Neural cell (in vitro differentiated cells): ENCODE results near the gene NELL2. TPM values are rescaled to one million over a fixed set of nuclear protein-coding genes. Genes with fewer than 3 reads are reported as not detected.

ENCODE experiments used
- H2AFZ ChIP-seq: fragments of 200-600, 300-800 bp; sonication (generic), shearing (Covaris generic); 2 replicates; pipeline ENCODE4 v1.6.0; 2014; ENCODE audit warnings: low read depth, mild to moderate bottlenecking, antibody characterized with exemption, low read length, moderate library complexity
- H3F3A ChIP-seq: fragments of 200-600 bp; shearing (Covaris generic); 2 replicates; pipeline ENCODE4 v1.6.1; 2016; ENCODE audit warnings: mild to moderate bottlenecking, moderate library complexity, mixed read lengths, antibody characterized with exemption, low read length; ENCODE audit not compliant: insufficient read depth, poor library complexity, severe bottlenecking
- H3K27ac ChIP-seq: fragments of 200-600, 300-800 bp; sonication (generic), shearing (Covaris generic); 2 replicates; pipeline ENCODE4 v1.5.1; 2014; ENCODE audit warnings: mild to moderate bottlenecking, low read length, moderate library complexity
- H3K27me3 ChIP-seq: fragments of 300-800, 200-600 bp; sonication (generic), shearing (Covaris generic); 2 replicates; pipeline ENCODE4 v1.6.0; 2014; ENCODE audit warnings: mild to moderate bottlenecking, low read depth, low read length, moderate library complexity; ENCODE audit not compliant: insufficient read depth
- H3K36me3 ChIP-seq: fragments of 300-800, 200-600 bp; sonication (generic), shearing (Covaris generic); 2 replicates; pipeline ENCODE4 v1.5.1; 2014; ENCODE audit warnings: mild to moderate bottlenecking, antibody characterized with exemption, low read length, moderate library complexity; ENCODE audit not compliant: insufficient read depth
- H3K4me2 ChIP-seq: fragments of 300-800, 200-600 bp; sonication (generic), shearing (Covaris generic); 2 replicates; pipeline ENCODE4 v1.6.0; 2014; ENCODE audit warnings: mild to moderate bottlenecking, low read length
- H3K4me3 ChIP-seq: fragments of 300-800, 200-600 bp; sonication (generic), shearing (Covaris generic); 2 replicates; pipeline ENCODE4 v1.5.1; 2014; ENCODE audit warnings: mild to moderate bottlenecking, low read length, moderate library complexity
- H3K79me2 ChIP-seq: fragments of 200-600 bp; shearing (Covaris generic); replicated peaks from 2 replicates; pipeline ENCODE4 v1.6.0; 2014; ENCODE audit warnings: mild to moderate bottlenecking, low read length, moderate library complexity; ENCODE audit not compliant: insufficient read depth
- H3K9ac ChIP-seq: fragments of 300-800, 200-600 bp; sonication (generic), shearing (Covaris generic); 2 replicates; pipeline ENCODE4 v1.6.1; 2016; ENCODE audit warnings: mild to moderate bottlenecking, low read length, mixed read lengths
- H3K9me2 ChIP-seq: fragments of 200-600 bp; shearing (Covaris generic); 2 replicates; pipeline ENCODE4 v1.6.1; 2016; ENCODE audit warnings: mild to moderate bottlenecking, low read length, mixed read lengths; ENCODE audit not compliant: insufficient read depth
- H3K9me3 ChIP-seq: fragments of 200-600, 300-800 bp; sonication (generic), shearing (Covaris generic); 2 replicates; pipeline ENCODE4 v1.6.1; 2016; ENCODE audit warnings: mild to moderate bottlenecking, mixed run types, low read length, moderate library complexity, mixed read lengths
- H4K20me1 ChIP-seq: fragments of 200-600 bp; shearing (Covaris generic); 2 replicates; pipeline ENCODE4 v1.6.1; 2016; ENCODE audit warnings: mild to moderate bottlenecking, mixed run types; ENCODE audit not compliant: insufficient read depth
- EP300 ChIP-seq: fragments of 450-650 bp; conservative IDR thresholded peaks from 2 replicates; pipeline ENCODE4 v1.6.1; 2014; ENCODE audit warnings: antibody characterized with exemption, mild to moderate bottlenecking, moderate library complexity; ENCODE audit not compliant: poor library complexity, severe bottlenecking
- EZH2 ChIP-seq: fragments of 200-600, 300-800 bp; shearing (Covaris generic), sonication (generic); IDR thresholded peaks from 2 replicates; pipeline ENCODE4 v1.6.1; 2014; ENCODE audit warnings: antibody characterized with exemption, low read length, borderline replicate concordance, mild to moderate bottlenecking; ENCODE audit not compliant: insufficient read depth, poor library complexity, severe bottlenecking
- MXI1 ChIP-seq: fragments of 450-650 bp; conservative IDR thresholded peaks from 2 replicates; pipeline ENCODE4 v1.6.1; 2014; ENCODE audit warnings: antibody characterized with exemption, mild to moderate bottlenecking; ENCODE audit not compliant: poor library complexity, severe bottlenecking
- POLR2AphosphoS5 ChIP-seq: IDR thresholded peaks from 2 replicates; pipeline ENCODE4 v1.6.1; 2012
- RAD21 ChIP-seq: fragments of 450-650 bp; conservative IDR thresholded peaks from 2 replicates; pipeline ENCODE4 v1.6.1; 2014; ENCODE audit warnings: antibody characterized with exemption, mild to moderate bottlenecking, moderate library complexity
- SMC3 ChIP-seq: fragments of 450-650 bp; conservative IDR thresholded peaks from 2 replicates; pipeline ENCODE4 v1.6.1; 2014; ENCODE audit warnings: antibody characterized with exemption, mild to moderate bottlenecking, moderate library complexity; ENCODE audit not compliant: poor library complexity
- TAF1 ChIP-seq: IDR thresholded peaks from 2 replicates; pipeline ENCODE4 v1.6.1; 2012; ENCODE audit warnings: low read depth
- polyA plus RNA-seq: library from polyadenylated mRNA; depleted of rRNA; stranded (reverse); fragments of >200 nt; gene quantifications from 2 replicates; pipeline ENCODE4 v1.2.3, GENCODE V29; 2014
- TF ChIP-seq, protein P1 (sequence below): fragments of 450-650 bp; IDR thresholded peaks from 2 replicates; pipeline ENCODE4 v1.5.1; 2014; ENCODE audit warnings: antibody characterized with exemption, mild to moderate bottlenecking, moderate library complexity; ENCODE audit not compliant: poor library complexity, severe bottlenecking
- TF ChIP-seq, protein P2 (sequence below): IDR thresholded peaks from 2 replicates; pipeline ENCODE4 v1.6.1; 2012; ENCODE audit warnings: borderline replicate concordance

Gene NELL2
- polyA plus RNA-seq, 1 donor from 2014 or later, result 41.8 TPM

DNA sequence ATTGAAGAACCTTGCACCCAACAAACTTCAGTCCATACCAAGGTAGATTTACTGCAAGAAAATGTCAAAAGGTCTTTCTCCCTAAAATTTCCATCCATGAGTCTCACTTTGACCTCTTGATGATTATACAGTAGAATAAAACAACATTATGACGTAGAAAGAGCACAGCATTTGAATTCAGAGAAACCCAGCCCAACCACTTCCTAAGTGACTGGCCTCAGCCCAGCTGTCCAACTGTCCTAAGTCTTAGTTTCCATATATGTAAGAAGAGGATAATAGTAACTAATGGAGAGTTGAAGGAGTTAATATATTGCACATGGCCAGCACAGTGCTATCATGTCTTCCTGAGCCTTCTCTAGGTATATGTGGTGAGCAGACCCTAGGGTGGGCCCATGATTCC lies 41.0 kb upstream of the NELL2 start:
- no peaks in the 10 kb centered on the region for H3K9me2 ChIP-seq
- H3K4me2 ChIP-seq, result no peak overlapping the region
- H4K20me1 ChIP-seq, result no peaks in the 10 kb centered on the region
- H3K79me2 ChIP-seq, result no peaks in the 10 kb centered on the region
- no peak overlapping the region for H3K27ac ChIP-seq
- H3K36me3 ChIP-seq, result no peaks in the 10 kb centered on the region
- no peak overlapping the region for H2AFZ ChIP-seq
- H3K27me3 ChIP-seq, result no peaks in the 10 kb centered on the region
- no peaks in the 10 kb centered on the region for H3F3A ChIP-seq
- no peak overlapping the region for H3K9ac ChIP-seq
- H3K4me3 ChIP-seq, result no peak overlapping the region
- no peaks in the 10 kb centered on the region for H3K9me3 ChIP-seq
- no peak for TF ChIP-seq TAF1
- no peak for TF ChIP-seq SMC3
- no peak for TF ChIP-seq RAD21
- TF ChIP-seq, protein P1, sequence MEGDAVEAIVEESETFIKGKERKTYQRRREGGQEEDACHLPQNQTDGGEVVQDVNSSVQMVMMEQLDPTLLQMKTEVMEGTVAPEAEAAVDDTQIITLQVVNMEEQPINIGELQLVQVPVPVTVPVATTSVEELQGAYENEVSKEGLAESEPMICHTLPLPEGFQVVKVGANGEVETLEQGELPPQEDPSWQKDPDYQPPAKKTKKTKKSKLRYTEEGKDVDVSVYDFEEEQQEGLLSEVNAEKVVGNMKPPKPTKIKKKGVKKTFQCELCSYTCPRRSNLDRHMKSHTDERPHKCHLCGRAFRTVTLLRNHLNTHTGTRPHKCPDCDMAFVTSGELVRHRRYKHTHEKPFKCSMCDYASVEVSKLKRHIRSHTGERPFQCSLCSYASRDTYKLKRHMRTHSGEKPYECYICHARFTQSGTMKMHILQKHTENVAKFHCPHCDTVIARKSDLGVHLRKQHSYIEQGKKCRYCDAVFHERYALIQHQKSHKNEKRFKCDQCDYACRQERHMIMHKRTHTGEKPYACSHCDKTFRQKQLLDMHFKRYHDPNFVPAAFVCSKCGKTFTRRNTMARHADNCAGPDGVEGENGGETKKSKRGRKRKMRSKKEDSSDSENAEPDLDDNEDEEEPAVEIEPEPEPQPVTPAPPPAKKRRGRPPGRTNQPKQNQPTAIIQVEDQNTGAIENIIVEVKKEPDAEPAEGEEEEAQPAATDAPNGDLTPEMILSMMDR, result no peak
- TF ChIP-seq POLR2AphosphoS5, result no peak
- no peak for TF ChIP-seq EP300
- TF ChIP-seq, protein P2, sequence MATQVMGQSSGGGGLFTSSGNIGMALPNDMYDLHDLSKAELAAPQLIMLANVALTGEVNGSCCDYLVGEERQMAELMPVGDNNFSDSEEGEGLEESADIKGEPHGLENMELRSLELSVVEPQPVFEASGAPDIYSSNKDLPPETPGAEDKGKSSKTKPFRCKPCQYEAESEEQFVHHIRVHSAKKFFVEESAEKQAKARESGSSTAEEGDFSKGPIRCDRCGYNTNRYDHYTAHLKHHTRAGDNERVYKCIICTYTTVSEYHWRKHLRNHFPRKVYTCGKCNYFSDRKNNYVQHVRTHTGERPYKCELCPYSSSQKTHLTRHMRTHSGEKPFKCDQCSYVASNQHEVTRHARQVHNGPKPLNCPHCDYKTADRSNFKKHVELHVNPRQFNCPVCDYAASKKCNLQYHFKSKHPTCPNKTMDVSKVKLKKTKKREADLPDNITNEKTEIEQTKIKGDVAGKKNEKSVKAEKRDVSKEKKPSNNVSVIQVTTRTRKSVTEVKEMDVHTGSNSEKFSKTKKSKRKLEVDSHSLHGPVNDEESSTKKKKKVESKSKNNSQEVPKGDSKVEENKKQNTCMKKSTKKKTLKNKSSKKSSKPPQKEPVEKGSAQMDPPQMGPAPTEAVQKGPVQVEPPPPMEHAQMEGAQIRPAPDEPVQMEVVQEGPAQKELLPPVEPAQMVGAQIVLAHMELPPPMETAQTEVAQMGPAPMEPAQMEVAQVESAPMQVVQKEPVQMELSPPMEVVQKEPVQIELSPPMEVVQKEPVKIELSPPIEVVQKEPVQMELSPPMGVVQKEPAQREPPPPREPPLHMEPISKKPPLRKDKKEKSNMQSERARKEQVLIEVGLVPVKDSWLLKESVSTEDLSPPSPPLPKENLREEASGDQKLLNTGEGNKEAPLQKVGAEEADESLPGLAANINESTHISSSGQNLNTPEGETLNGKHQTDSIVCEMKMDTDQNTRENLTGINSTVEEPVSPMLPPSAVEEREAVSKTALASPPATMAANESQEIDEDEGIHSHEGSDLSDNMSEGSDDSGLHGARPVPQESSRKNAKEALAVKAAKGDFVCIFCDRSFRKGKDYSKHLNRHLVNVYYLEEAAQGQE, result no peak
- no peak for TF ChIP-seq MXI1
- TF ChIP-seq EZH2, result no peak

DNA sequence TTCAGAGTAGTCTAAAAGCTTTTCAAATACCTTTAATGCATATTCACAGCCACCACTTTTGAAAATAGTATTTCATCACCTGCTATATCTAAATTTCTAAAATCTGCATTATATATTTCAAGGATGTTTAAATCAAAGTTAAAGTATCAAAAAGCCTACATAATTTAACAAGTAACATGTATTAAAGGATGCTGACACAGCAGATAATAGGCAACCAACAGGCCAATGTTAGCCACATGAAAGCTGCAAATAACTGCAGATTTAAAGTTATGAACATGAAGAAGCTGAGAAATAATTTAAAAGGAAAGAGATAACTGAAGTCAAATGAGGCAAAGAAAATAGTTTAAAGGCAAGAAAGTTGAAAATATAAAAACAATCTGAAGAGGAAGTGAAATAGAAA lies 39.8 kb upstream of the NELL2 start:
- Histone ChIP-seq H3K9ac (no peak overlapping the region), H3K27me3 (no peaks in the 10 kb centered on the region), H3K36me3 (no peaks in the 10 kb centered on the region), H4K20me1 (no peaks in the 10 kb centered on the region), H3K9me2 (no peaks in the 10 kb centered on the region), H3K9me3 (no peaks in the 10 kb centered on the region), H3K4me3 (no peak overlapping the region), H3F3A (no peaks in the 10 kb centered on the region), H3K79me2 (no peaks in the 10 kb centered on the region), H3K4me2 (no peak overlapping the region), H2AFZ (no peak overlapping the region), H3K27ac (no peak overlapping the region)
- TF ChIP-seq POLR2AphosphoS5 (no peak), SMC3 (no peak), RAD21 (no peak)
- TF ChIP-seq, protein P2, result no peak
